Measurements from ENCODE around the gene ERLIN1.

ERLIN1 gene

GRCh38 chr10:100175875-100176274 is 10.0 kb downstream of the ERLIN1 start:
- TF ChIP-seq, protein P1, sequence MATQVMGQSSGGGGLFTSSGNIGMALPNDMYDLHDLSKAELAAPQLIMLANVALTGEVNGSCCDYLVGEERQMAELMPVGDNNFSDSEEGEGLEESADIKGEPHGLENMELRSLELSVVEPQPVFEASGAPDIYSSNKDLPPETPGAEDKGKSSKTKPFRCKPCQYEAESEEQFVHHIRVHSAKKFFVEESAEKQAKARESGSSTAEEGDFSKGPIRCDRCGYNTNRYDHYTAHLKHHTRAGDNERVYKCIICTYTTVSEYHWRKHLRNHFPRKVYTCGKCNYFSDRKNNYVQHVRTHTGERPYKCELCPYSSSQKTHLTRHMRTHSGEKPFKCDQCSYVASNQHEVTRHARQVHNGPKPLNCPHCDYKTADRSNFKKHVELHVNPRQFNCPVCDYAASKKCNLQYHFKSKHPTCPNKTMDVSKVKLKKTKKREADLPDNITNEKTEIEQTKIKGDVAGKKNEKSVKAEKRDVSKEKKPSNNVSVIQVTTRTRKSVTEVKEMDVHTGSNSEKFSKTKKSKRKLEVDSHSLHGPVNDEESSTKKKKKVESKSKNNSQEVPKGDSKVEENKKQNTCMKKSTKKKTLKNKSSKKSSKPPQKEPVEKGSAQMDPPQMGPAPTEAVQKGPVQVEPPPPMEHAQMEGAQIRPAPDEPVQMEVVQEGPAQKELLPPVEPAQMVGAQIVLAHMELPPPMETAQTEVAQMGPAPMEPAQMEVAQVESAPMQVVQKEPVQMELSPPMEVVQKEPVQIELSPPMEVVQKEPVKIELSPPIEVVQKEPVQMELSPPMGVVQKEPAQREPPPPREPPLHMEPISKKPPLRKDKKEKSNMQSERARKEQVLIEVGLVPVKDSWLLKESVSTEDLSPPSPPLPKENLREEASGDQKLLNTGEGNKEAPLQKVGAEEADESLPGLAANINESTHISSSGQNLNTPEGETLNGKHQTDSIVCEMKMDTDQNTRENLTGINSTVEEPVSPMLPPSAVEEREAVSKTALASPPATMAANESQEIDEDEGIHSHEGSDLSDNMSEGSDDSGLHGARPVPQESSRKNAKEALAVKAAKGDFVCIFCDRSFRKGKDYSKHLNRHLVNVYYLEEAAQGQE (IDR thresholded peaks at IDR 0.05; ENCODE audit: insufficient read depth in 1 of 2, low read depth in 2 of 2, low read length in 2 of 2) = no peak
- TF ChIP-seq FOXP2 (optimal IDR thresholded peaks at IDR 0.05; ENCODE audit: borderline replicate concordance, extremely low read depth, extremely low read length, insufficient read depth) (no peak), SIN3A (IDR thresholded peaks at IDR 0.05; ENCODE audit: borderline replicate concordance, insufficient read depth, low read length) (no peak), TAF1 (IDR thresholded peaks at IDR 0.05; ENCODE audit: borderline replicate concordance, insufficient read depth, low read length) (no peak), POLR2AphosphoS5 (IDR thresholded peaks at IDR 0.05; ENCODE audit: low read depth, low read length) (no peak)

- TF ChIP-seq SIN3A (IDR thresholded peaks at IDR 0.05; ENCODE audit: borderline replicate concordance, insufficient read depth, low read length) (no peak), FOXP2 (optimal IDR thresholded peaks at IDR 0.05; ENCODE audit: borderline replicate concordance, extremely low read depth, extremely low read length, insufficient read depth) (no peak), TAF1 (IDR thresholded peaks at IDR 0.05; ENCODE audit: borderline replicate concordance, insufficient read depth, low read length) (no peak), POLR2AphosphoS5 (IDR thresholded peaks at IDR 0.05; ENCODE audit: low read depth, low read length) (no peak)
- TF ChIP-seq, protein P1 (IDR thresholded peaks at IDR 0.05; ENCODE audit: insufficient read depth in 1 of 2, low read depth in 2 of 2, low read length in 2 of 2) = no peak
Observed at GRCh38 chr10:100174699-100175677, 10.8 kb downstream of the ERLIN1 start.

- TF ChIP-seq TAF1 (IDR thresholded peaks at IDR 0.05; ENCODE audit: borderline replicate concordance, insufficient read depth, low read length) (no peak), POLR2AphosphoS5 (IDR thresholded peaks at IDR 0.05; ENCODE audit: low read depth, low read length) (no peak), SIN3A (IDR thresholded peaks at IDR 0.05; ENCODE audit: borderline replicate concordance, insufficient read depth, low read length) (no peak), FOXP2 (optimal IDR thresholded peaks at IDR 0.05; ENCODE audit: borderline replicate concordance, extremely low read depth, extremely low read length, insufficient read depth) (no peak)
- TF ChIP-seq, protein P1 (IDR thresholded peaks at IDR 0.05; ENCODE audit: insufficient read depth in 1 of 2, low read depth in 2 of 2, low read length in 2 of 2) = no peak
Observed at GRCh38 chr10:100173035-100173434, 12.8 kb downstream of the ERLIN1 start.

GRCh38 chr10:100172349-100172748 is 13.5 kb downstream of the ERLIN1 start:
- TF ChIP-seq, protein P1 (IDR thresholded peaks at IDR 0.05; ENCODE audit: insufficient read depth in 1 of 2, low read depth in 2 of 2, low read length in 2 of 2) = no peak
- TF ChIP-seq SIN3A (IDR thresholded peaks at IDR 0.05; ENCODE audit: borderline replicate concordance, insufficient read depth, low read length) (no peak), POLR2AphosphoS5 (IDR thresholded peaks at IDR 0.05; ENCODE audit: low read depth, low read length) (no peak), TAF1 (IDR thresholded peaks at IDR 0.05; ENCODE audit: borderline replicate concordance, insufficient read depth, low read length) (no peak), FOXP2 (optimal IDR thresholded peaks at IDR 0.05; ENCODE audit: borderline replicate concordance, extremely low read depth, extremely low read length, insufficient read depth) (no peak)

Data from PFSK-1 (cell line).